K562 (cell line): ENCODE data around the gene CYP51A1. TPM values are rescaled to one million over a fixed set of nuclear protein-coding genes. Genes with fewer than 3 reads are reported as not detected.

ENCODE experiments used
- ATAC-seq: fragments of 200-7000 bp; cut with Tn5 transposase; 3 replicates; pipeline ENCODE4 v1.9.1; 2020; ENCODE audit warnings: moderate library complexity
- BruUV-seq: library from RNA; stranded (reverse); fragments of 400-500 nt; replicated peaks from 2 replicates; lab custom pipeline; 2021; lab: Mats Ljungman, UMichigan
- CTCF ChIA-PET: fragments of 300-600 bp; formaldehyde crosslinking; extraction: SDS; loops from one replicate; lab custom pipeline; 2021; ENCODE audit warnings: low intra/inter-chr PET ratio; lab: Yijun Ruan, JAX
- POLR2A ChIA-PET: fragments of 300-600, 350-650 bp; sonication (Branson Sonifier 250); formaldehyde crosslinking; extraction: SDS; loops from one replicate; lab custom pipeline; 2021; ENCODE audit warnings: antibody characterized with exemption, inconsistent platforms; lab: Yijun Ruan, JAX
- DNase-seq, 4 experiments: peaks; one replicate each; pipeline versions ENCODE4 v3.0.0 to v3.0.0-alpha.2; 2011 to 2018; ENCODE audit warnings: low spot score in 3 of 4, mixed read lengths in 3 of 4; ENCODE audit errors: extremely low read depth in 1 of 4
- FAIRE-seq: peaks from 2 replicates; lab custom pipeline; 2011; peaks lifted over from hg19 to GRCh38; lab: Jason Lieb, UNC
- H2AFZ ChIP-seq: 2 replicates; pipeline ENCODE4 v1.6.0; 2011; ENCODE audit warnings: low read depth, low read length, control low read depth, inconsistent platforms
- H3K27ac ChIP-seq: fragments of 200-600 bp; 3 replicates; pipeline ENCODE4 v1.8.0; 2011; ENCODE audit warnings: low read depth, mild to moderate bottlenecking, control low read depth, inconsistent platforms, low read length, moderate library complexity, mixed read lengths; ENCODE audit errors: extremely low read depth
- H3K27me3 ChIP-seq, 2 experiments: fragments of 300-600 bp in 1 of 2; 2 replicates in 1 of 2; 3 replicates in 1 of 2; pipeline versions ENCODE4 v1.6.0 to v1.8.0; 2011; ENCODE audit warnings: inconsistent platforms in 2 of 2, low read length in 2 of 2, mild to moderate bottlenecking in 1 of 2, mixed read lengths in 1 of 2, moderate library complexity in 1 of 2; ENCODE audit not compliant: control insufficient read depth in 2 of 2, insufficient read depth in 2 of 2
- H3K36me3 ChIP-seq: fragments of 300-600 bp; 3 replicates; pipeline ENCODE4 v1.8.0; 2011; ENCODE audit warnings: mild to moderate bottlenecking, low read length, inconsistent platforms; ENCODE audit not compliant: control insufficient read depth, insufficient read depth
- H3K4me1 ChIP-seq, 2 experiments: fragments of 200-600 bp in 1 of 2; replicated peaks in 1 of 2; 2 replicates in 1 of 2; 3 replicates in 1 of 2; pipeline versions ENCODE4 v1.5.1 to v1.8.0; 2011; ENCODE audit warnings: inconsistent platforms in 2 of 2, low read length in 2 of 2, mild to moderate bottlenecking in 1 of 2, mixed read lengths in 1 of 2, moderate library complexity in 1 of 2; ENCODE audit not compliant: control insufficient read depth in 2 of 2, insufficient read depth in 2 of 2
- H3K4me2 ChIP-seq: 2 replicates; pipeline ENCODE4 v1.6.1; 2011; ENCODE audit warnings: low read length, control low read depth, inconsistent platforms, mixed read lengths; ENCODE audit not compliant: insufficient read depth
- H3K4me3 ChIP-seq: fragments of 200-600 bp; sonication (generic), shearing (Covaris generic); 2 replicates; pipeline ENCODE4 v1.5.1; 2016; ENCODE audit warnings: control low read depth, inconsistent platforms
- H3K79me2 ChIP-seq: fragments of 200-600 bp; 3 replicates; pipeline ENCODE4 v1.8.0; 2011; ENCODE audit warnings: low read length, inconsistent platforms; ENCODE audit not compliant: control insufficient read depth, insufficient read depth
- H3K9ac ChIP-seq, 2 experiments: 2 replicates each; pipeline versions ENCODE4 v1.6.0 to v1.6.1; 2011; ENCODE audit warnings: low read depth in 2 of 2, low read length in 2 of 2, control low read depth in 1 of 2, inconsistent platforms in 1 of 2, mild to moderate bottlenecking in 1 of 2, mixed read lengths in 1 of 2; ENCODE audit not compliant: insufficient read depth in 1 of 2
- H3K9me1 ChIP-seq: one replicate; pipeline ENCODE4 v1.6.0; 2011; ENCODE audit warnings: inconsistent platforms, mild to moderate bottlenecking, low read length, moderate library complexity; ENCODE audit not compliant: control insufficient read depth, insufficient read depth
- H3K9me3 ChIP-seq: replicated peaks from 2 replicates; pipeline ENCODE4 v1.5.1; 2011; ENCODE audit warnings: low read depth, low read length, inconsistent platforms; ENCODE audit not compliant: control insufficient read depth, insufficient read depth
- H4K20me1 ChIP-seq: replicated peaks from 2 replicates; pipeline ENCODE4 v1.6.1; 2011; ENCODE audit warnings: low read length, inconsistent platforms, mixed read lengths; ENCODE audit not compliant: control insufficient read depth, insufficient read depth
- CCNT2 ChIP-seq: IDR thresholded peaks from 2 replicates; pipeline ENCODE4 v1.6.1; 2011; ENCODE audit warnings: borderline replicate concordance, low read depth, mild to moderate bottlenecking, moderate library complexity, mixed read lengths, low read length; ENCODE audit not compliant: insufficient read length; ENCODE audit errors: extremely low read depth
- HOMEZ ChIP-seq: fragments of 250-450 bp; sonication (Bioruptor Pico); IDR thresholded peaks from 2 replicates; pipeline ENCODE4 v1.4.0; 2020; ENCODE audit warnings: mild to moderate bottlenecking, moderate library complexity
- TCFL5 ChIP-seq: fragments of 250-450 bp; sonication (Bioruptor Pico); conservative IDR thresholded peaks from 2 replicates; pipeline ENCODE4 v1.6.1; 2021; ENCODE audit warnings: mild to moderate bottlenecking, moderate library complexity, matching md5 sums
- THRB ChIP-seq: fragments of 450-650 bp; formaldehyde crosslinking; conservative IDR thresholded peaks from 2 replicates; pipeline ENCODE4 v1.4.0; 2022; ENCODE audit warnings: mild to moderate bottlenecking, missing genetic modification characterization
- WGBS: fragments of 100-300 bp; shearing (Covaris generic); methylation state at CpG from one replicate; pipeline ENCODE4 v1.1.6; 2016; ENCODE audit warnings: low coverage, mixed read lengths; ENCODE audit not compliant: insufficient coverage; ENCODE audit errors: missing lambda C conversion rate; 5-methylcytosine and 5-hydroxymethylcytosine counted together
- in situ Hi-C: fragments of 300-500 bp; cut with MboI; formaldehyde crosslinking; loops from 4 replicates; pipeline ENCODE4 v1.15.0; 2018; ENCODE audit warnings: inconsistent platforms, mixed read lengths
- intact Hi-C: fragments of 100-400 bp; cut with micrococcal nuclease; formaldehyde crosslinking; loops from 2 replicates; pipeline ENCODE4 v1.14.2; 2022
- polyA plus RNA-seq, 8 experiments: library from polyadenylated mRNA; depleted of rRNA in 4 of 8; stranded (reverse) in 5 of 8; unstranded in 3 of 8; fragments of >200 nt; fragmentation: Nextera tagmentation in 2 of 8; fragmentation: Illumina TruSeq in 1 of 8; extraction: Ambion mirVana in 2 of 8; extraction: Trizol in 1 of 8; gene quantifications; 2 replicates each; pipeline versions ENCODE4 v1.2.1 to v1.2.3, GENCODE V29; 2011 to 2014; ENCODE audit warnings: inconsistent platforms in 1 of 8, missing spikeins in 1 of 8
- total RNA-seq, 7 experiments: library from RNA; depleted of rRNA in 6 of 7; stranded (reverse); fragments of >200 nt in 6 of 7; fragmentation: Illumina TruSeq in 2 of 7; extraction: Trizol in 2 of 7; gene quantifications; 2 replicates each; pipeline versions ENCODE4 v1.2.1 to v1.2.3, GENCODE V29; 2011 to 2021; ENCODE audit warnings: low replicate concordance in 1 of 7
- TF ChIP-seq, protein P1 (sequence below): fragments of 250-450 bp; sonication (Bioruptor Pico); IDR thresholded peaks from 2 replicates; pipeline ENCODE4 v1.9.0; 2021; ENCODE audit warnings: mild to moderate bottlenecking, inconsistent platforms

CYP51A1 gene
- total and polyA plus RNA-seq, 9 of the 15 experiments (the other 6 are each of a cell fraction or from before 2014, with no cell fraction given): 35.4 to 151 (median 80.3) TPM

- no peaks in the 10 kb centered on the region for H3K9me1 ChIP-seq
- H2AFZ ChIP-seq: no peak overlapping the region
- no peaks in the 10 kb centered on the region for H3K79me2 ChIP-seq
- WGBS: 94% methylated on average over 1 of the region's 1 CpG
- no peak overlapping the region for H3K9ac ChIP-seq
- no peaks in the 10 kb centered on the region for H4K20me1 ChIP-seq
- no TSS peak for BruUV-seq
- DNase-seq: no peak
- FAIRE-seq: no peak
- TF ChIP-seq, protein P1, sequence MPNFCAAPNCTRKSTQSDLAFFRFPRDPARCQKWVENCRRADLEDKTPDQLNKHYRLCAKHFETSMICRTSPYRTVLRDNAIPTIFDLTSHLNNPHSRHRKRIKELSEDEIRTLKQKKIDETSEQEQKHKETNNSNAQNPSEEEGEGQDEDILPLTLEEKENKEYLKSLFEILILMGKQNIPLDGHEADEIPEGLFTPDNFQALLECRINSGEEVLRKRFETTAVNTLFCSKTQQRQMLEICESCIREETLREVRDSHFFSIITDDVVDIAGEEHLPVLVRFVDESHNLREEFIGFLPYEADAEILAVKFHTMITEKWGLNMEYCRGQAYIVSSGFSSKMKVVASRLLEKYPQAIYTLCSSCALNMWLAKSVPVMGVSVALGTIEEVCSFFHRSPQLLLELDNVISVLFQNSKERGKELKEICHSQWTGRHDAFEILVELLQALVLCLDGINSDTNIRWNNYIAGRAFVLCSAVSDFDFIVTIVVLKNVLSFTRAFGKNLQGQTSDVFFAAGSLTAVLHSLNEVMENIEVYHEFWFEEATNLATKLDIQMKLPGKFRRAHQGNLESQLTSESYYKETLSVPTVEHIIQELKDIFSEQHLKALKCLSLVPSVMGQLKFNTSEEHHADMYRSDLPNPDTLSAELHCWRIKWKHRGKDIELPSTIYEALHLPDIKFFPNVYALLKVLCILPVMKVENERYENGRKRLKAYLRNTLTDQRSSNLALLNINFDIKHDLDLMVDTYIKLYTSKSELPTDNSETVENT (CRISPR knock-in tag): no peak
- TF ChIP-seq TCFL5 (CRISPR knock-in tag) (no peak), CCNT2 (no peak), THRB (no peak), HOMEZ (CRISPR knock-in tag) (no peak)
- H3K4me1 ChIP-seq: no peaks in the 10 kb centered on the region
- no peak for ATAC-seq
- in situ Hi-C loops (no loop called here), intact Hi-C loops (no loop called here)
- H3K4me2 ChIP-seq: no peak overlapping the region
- peaks cover 56% of the 10 kb centered on the region; the same call in 2 of the 3 replicates for H3K36me3 ChIP-seq
- no peaks in the 10 kb centered on the region for H3K9me3 ChIP-seq
- H3K4me3 ChIP-seq: no peak overlapping the region
- ChIA-PET CTCF (no interaction called here), POLR2A (interaction anchor here (1.0 to 1.5 kb wide), 2 partner anchors 16 to 18 kb away, joined by 3 to 4 read pairs; no protein-coding TSS in a partner anchor)
- H3K27me3 ChIP-seq: no peaks in the 10 kb centered on the region
- no peak overlapping the region for H3K27ac ChIP-seq
Observed at GRCh38 chr7:92092210-92092609, 42.1 kb downstream of the CYP51A1 start.
